Esophagus squamous epithelium (tissue), 5 donors: ENCODE data around the gene LMO1. TPM values are rescaled to one million over a fixed set of nuclear protein-coding genes. Genes with fewer than 3 reads are reported as not detected.

Experiments
- DNase-seq: peaks from one replicate; lab custom pipeline; 2025; lab: John Stamatoyannopoulos, UW
- H3K27ac ChIP-seq, 4 donors: fragments of 200-600 bp; sonication (generic); one replicate each; pipeline ENCODE4 v1.5.1; 2016 to 2019; ENCODE audit warnings: mild to moderate bottlenecking in 1 of 4
- H3K27me3 ChIP-seq, 4 donors: fragments of 200-600 bp; sonication (generic); 1 replicate in 3 of 4; 2 replicates in 1 of 4; pipeline versions ENCODE4 v1.5.1 to v1.6.0; 2017 to 2021; ENCODE audit warnings: antibody characterized with exemption in 1 of 4
- H3K36me3 ChIP-seq, 3 donors: fragments of 200-600 bp; sonication (generic); one replicate each; pipeline ENCODE4 v1.5.1; 2016 to 2019
- H3K4me1 ChIP-seq, 3 donors: fragments of 200-600 bp; sonication (generic); one replicate each; pipeline ENCODE4 v1.5.1; 2017 to 2019
- H3K4me3 ChIP-seq, 4 donors: fragments of 200-600 bp; sonication (generic); 1 replicate in 3 of 4; 2 replicates in 1 of 4; pipeline ENCODE4 v1.5.1; 2016 to 2019; ENCODE audit warnings: mild to moderate bottlenecking in 2 of 4, moderate library complexity in 1 of 4
- H3K9me3 ChIP-seq, 3 donors: fragments of 200-600 bp; sonication (generic); one replicate each; pipeline ENCODE4 v1.5.1; 2016 to 2019
- POLR2A ChIP-seq, 4 donors: fragments of 450-650 bp; IDR thresholded peaks; one replicate each; pipeline ENCODE4 v1.6.1; 2017; ENCODE audit warnings: antibody characterized with exemption in 4 of 4, mild to moderate bottlenecking in 4 of 4, moderate library complexity in 3 of 4
- WGBS, 2 donors: methylation state at CpG; one replicate each; pipeline ENCODE4 v1.1.5; 2018; 5-methylcytosine and 5-hydroxymethylcytosine counted together
- intact Hi-C: fragments of 100-400 bp; cut with DNase I; formaldehyde crosslinking; loops from one replicate; pipeline ENCODE4 v1.15.0; 2022
- total RNA-seq, 4 donors: library from RNA; depleted of rRNA; stranded (reverse); fragments of >200 nt; gene quantifications; one replicate each; pipeline ENCODE4 v1.1.0, GENCODE V29; 2016
- TF ChIP-seq, protein P1 (sequence below), 6 experiments: fragments of 450-650 bp in 4 of 6; fragments of 200-600 bp in 2 of 6; sonication (generic) in 2 of 6; IDR thresholded peaks; one replicate each; pipeline ENCODE4 v1.5.1; 2016 to 2019; ENCODE audit warnings: antibody characterized with exemption in 6 of 6, mild to moderate bottlenecking in 4 of 6, moderate library complexity in 4 of 6
- donor health status: DM: yes; HTN: yes; CAD: no.

The LMO1 gene
- total RNA-seq, 4 donors from 2014 or later: not detected

DNA sequence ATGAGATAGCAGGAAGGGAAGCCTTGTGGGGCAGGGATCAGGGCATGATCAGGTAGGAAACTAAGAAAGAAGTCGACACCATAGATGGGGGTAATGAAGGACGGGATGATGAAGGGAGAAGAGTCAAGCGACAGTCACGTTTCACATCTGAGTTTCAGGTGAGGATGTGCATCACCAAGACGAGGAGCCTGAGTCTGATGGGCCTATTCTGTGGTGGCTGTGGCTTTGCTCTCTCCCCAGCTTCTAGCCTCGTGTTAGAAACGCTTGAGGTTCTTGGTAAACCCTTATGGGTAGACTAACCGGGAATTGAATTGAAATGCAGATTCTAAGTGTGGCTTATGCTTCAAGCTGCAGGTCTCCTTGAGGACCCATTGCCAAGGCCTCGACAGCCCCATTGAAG is 45.6 kb upstream of the LMO1 start:
- Histone ChIP-seq H3K27ac (no peak overlapping the region), H3K36me3 (no peaks in the 10 kb centered on the region), H3K4me3 (no peak overlapping the region), H3K4me1 (no peaks in the 10 kb centered on the region), H3K9me3 (peaks cover 0 to 11% (median 5%) of the 10 kb centered on the region in 3 donors), H3K27me3 (peaks cover 0 to 28% (median 0%) of the 10 kb centered on the region in 4 donors)
- WGBS, 2 donors: 77 to 83% methylated on average over 9 of the region's 9 CpGs
- intact Hi-C loops: no loop called here
- no peak for DNase-seq
- TF ChIP-seq, protein P1, sequence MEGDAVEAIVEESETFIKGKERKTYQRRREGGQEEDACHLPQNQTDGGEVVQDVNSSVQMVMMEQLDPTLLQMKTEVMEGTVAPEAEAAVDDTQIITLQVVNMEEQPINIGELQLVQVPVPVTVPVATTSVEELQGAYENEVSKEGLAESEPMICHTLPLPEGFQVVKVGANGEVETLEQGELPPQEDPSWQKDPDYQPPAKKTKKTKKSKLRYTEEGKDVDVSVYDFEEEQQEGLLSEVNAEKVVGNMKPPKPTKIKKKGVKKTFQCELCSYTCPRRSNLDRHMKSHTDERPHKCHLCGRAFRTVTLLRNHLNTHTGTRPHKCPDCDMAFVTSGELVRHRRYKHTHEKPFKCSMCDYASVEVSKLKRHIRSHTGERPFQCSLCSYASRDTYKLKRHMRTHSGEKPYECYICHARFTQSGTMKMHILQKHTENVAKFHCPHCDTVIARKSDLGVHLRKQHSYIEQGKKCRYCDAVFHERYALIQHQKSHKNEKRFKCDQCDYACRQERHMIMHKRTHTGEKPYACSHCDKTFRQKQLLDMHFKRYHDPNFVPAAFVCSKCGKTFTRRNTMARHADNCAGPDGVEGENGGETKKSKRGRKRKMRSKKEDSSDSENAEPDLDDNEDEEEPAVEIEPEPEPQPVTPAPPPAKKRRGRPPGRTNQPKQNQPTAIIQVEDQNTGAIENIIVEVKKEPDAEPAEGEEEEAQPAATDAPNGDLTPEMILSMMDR (IDR thresholded peaks at IDR 0.05): no peak
- TF ChIP-seq POLR2A (IDR thresholded peaks at IDR 0.05): no peak

DNA sequence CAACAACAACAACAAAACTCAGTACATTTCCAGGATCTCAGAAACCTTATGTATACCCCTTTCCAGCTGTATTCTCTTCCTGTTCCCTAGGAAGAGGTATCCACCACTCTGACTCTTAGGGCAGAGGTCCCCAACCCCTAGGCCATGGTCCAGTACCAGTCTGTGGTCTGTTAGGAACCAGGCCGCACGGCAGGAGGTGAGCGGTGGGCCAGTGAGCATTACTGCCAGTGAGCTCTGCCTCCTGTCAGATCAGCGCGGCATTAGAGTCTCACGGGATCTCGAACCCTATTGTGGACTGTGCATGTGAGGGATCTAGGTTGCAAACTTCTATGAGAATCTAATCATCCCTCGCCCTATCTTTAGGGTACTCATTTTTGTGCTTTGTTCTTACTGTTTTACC is 43.9 kb upstream of the LMO1 start:
- no peak for TF ChIP-seq POLR2A (IDR thresholded peaks at IDR 0.05)
- TF ChIP-seq, protein P1 (IDR thresholded peaks at IDR 0.05): no peak
- no peak overlapping the region for H3K4me3 ChIP-seq
- H3K36me3 ChIP-seq: no peaks in the 10 kb centered on the region
- H3K27ac ChIP-seq: no peak overlapping the region
- intact Hi-C loops: no loop called here
- no peak for DNase-seq
- 78 to 84% methylated on average over 7 to 8 of the region's 8 CpGs for WGBS, 2 donors
- peaks cover 0 to 15% (median 0%) of the 10 kb centered on the region in 4 donors for H3K27me3 ChIP-seq
- H3K4me1 ChIP-seq: no peaks in the 10 kb centered on the region
- peaks cover 0 to 19% (median 11%) of the 10 kb centered on the region in 3 donors for H3K9me3 ChIP-seq

DNA sequence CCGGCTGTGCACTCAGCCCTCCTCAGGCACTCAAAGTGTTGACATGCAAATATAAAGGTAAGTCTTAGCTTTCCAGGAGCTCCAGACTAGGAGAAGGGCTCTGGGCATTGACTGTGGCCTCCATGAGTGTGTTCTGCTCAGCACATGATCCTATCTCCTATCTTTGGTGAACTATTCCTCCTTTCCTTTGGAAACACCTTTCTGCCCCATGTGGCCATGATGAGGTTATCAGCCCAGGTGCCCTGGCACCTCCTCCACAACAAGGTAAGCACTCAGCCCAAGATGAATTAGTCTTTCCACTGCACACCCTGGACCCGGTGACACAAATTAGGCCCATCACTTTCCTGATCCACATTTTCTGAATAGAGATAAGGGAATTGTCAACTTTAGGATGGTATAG is 37.9 kb upstream of the LMO1 start:
- intact Hi-C loops: no loop called here
- no peaks in the 10 kb centered on the region for H3K4me1 ChIP-seq
- H3K27me3 ChIP-seq: peaks cover 0 to 16% (median 0%) of the 10 kb centered on the region in 4 donors
- no peaks in the 10 kb centered on the region for H3K36me3 ChIP-seq
- 86% methylated on average over 2 of the region's 2 CpGs; no CpG with 5 or more reads in 1 of the 2 donors for WGBS, 2 donors
- no peak for TF ChIP-seq POLR2A (IDR thresholded peaks at IDR 0.05)
- TF ChIP-seq, protein P1 (IDR thresholded peaks at IDR 0.05): peak in 1 of 6 experiments; percentile 21
- no peak overlapping the region for H3K4me3 ChIP-seq
- H3K27ac ChIP-seq: no peak overlapping the region
- peaks cover 0 to 19% (median 11%) of the 10 kb centered on the region in 3 donors for H3K9me3 ChIP-seq
- no peak for DNase-seq

DNA sequence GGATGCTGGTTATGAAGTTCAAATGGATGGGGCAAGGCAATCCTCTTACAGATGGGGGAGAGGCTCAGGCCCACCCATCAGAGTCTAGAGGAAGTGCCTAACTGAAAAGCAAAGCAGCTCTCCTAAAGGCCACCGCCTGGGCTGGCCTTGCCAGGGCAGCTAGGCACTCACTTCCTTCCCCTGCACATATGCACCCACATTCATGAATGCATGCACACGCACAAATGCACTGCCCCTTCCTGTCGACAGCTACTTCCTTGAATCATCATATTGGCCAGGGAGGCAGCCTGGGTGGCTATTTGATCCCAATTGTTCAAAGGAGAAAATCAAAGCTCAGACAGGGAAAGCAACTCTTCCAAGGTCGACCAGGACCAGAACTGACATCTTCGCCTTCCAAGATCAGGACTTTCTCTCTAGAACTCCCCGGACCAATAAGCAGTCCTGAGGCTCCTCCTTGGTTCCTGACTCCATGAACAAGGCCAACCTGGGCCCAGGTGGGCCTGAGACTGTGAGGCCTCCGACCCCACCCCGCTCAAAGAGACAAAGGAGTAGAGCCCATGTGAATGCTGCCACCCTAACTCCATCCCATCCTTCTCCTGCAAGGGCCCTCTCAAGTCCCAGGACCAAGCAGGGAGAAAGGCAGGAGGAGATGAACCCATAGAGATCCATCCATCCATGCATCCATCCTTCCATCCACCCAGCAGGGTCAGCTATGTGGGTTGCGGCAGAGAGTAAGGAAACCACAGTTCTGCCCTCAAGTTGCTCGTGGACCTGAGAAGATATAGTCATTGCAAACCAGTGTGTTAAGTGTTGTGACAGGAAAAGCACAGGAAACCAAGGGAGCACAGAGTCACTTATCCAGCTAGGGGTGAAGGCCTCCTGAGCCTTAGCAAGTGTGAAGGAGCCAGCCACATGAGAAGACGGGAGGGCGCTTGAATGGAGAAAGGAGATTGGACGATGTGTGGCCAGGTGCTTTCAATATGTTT is 35.4 kb upstream of the LMO1 start:
- Histone ChIP-seq H3K27me3 (peaks cover 0 to 26% (median 0%) of the 10 kb centered on the region in 4 donors), H3K27ac (no peak overlapping the region), H3K4me1 (no peaks in the 10 kb centered on the region), H3K9me3 (peaks cover 0 to 6% (median 5%) of the 10 kb centered on the region in 3 donors), H3K36me3 (no peaks in the 10 kb centered on the region), H3K4me3 (no peak overlapping the region)
- 76 to 80% methylated on average over 11 of the region's 13 CpGs for WGBS, 2 donors
- intact Hi-C loops: no loop called here
- no peak for DNase-seq
- TF ChIP-seq, protein P1 (IDR thresholded peaks at IDR 0.05): no peak
- no peak for TF ChIP-seq POLR2A (IDR thresholded peaks at IDR 0.05)
